GM18951 (cell line): ENCODE results near the gene ERC2.

ENCODE experiments used
- POLR2A ChIP-seq: IDR thresholded peaks from 4 replicates; pipeline ENCODE4 v1.6.1; 2011; ENCODE audit warnings: mild to moderate bottlenecking; ENCODE audit not compliant: insufficient read length, insufficient read depth; ENCODE audit errors: extremely low read depth
- in situ Hi-C: fragments of 300-500 bp; cut with MboI; formaldehyde crosslinking; loops from one replicate; pipeline ENCODE4 v1.12.0; 2022; ENCODE audit warnings: low sequenced_read_pairs, mixed read lengths, inconsistent platforms; ENCODE audit not compliant: unreplicated experiment

ERC2 gene

GRCh38 chr3:56119575-56120349, 348.5 kb downstream of the ERC2 start:
- TF ChIP-seq POLR2A = no peak
- in situ Hi-C loops = no loop called here

DNA sequence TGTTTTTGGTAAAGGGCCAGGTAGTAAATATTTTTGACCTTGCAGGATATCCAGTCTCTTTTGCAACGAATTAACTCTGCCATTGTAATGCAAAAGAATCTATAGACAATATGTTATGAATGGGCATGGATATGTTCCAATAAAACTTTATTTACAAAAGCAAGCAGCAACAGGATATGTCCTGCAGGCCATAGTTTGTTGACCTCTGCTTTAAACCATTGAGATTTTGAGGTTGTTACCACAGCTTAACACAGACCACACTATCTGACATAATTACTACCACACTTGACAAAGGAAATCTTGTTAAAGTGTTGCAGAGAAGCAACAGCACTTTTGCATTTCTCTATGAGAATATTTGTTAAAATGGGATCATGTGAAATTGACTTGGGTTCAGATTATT, 349.3 kb downstream of the ERC2 start:
- in situ Hi-C loops = no loop called here
- TF ChIP-seq POLR2A = no peak

DNA sequence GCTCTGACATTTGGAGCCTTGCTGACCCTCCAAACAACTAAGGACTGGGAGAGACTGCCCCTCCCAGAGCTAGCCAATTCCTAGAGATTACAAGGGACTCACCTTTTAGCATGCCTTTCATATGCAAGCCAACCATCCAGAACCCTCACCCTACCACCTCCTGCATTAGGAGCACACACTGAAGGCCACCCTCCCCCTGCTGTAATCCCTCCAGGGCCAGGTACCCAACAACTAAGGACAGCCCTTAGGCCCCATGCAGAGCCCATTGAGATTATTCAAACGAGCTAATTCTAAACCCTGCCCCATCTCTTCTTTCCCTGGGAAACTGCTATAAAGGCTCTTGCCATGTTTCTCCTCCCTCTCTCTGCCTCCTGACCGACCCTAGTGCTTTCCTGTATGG, 352.6 kb downstream of the ERC2 start:
- in situ Hi-C loops = no loop called here
- TF ChIP-seq POLR2A = no peak

GRCh38 chr3:56115199-56115598, 353.1 kb downstream of the ERC2 start:
- in situ Hi-C loops = no loop called here
- no peak for TF ChIP-seq POLR2A

GRCh38 chr3:56113908-56114307, 354.4 kb downstream of the ERC2 start:
- TF ChIP-seq POLR2A = no peak
- in situ Hi-C loops = no loop called here

DNA sequence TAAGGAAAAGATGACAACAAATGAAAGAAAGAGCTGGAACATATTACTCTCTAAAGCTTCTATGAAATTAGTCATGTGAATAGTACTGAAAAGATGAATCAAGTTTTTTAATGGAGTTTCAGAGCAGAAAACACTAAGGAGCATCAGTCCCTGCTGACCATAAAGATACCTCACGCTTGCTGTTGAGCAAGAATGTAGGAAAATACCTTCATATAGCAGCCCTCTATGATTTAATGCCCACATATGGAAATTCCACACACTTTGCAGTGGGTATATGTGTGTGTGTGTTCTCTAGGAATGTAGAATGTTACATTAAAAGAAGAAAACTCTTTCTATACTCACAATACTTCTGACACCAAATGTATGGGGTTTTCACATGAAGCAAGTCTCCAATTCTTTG, 355.0 kb downstream of the ERC2 start:
- in situ Hi-C loops = no loop called here
- TF ChIP-seq POLR2A = no peak

- in situ Hi-C loops = no loop called here
Observed at GRCh38 chr3:56111606-56112304, 356.5 kb downstream of the ERC2 start.

DNA sequence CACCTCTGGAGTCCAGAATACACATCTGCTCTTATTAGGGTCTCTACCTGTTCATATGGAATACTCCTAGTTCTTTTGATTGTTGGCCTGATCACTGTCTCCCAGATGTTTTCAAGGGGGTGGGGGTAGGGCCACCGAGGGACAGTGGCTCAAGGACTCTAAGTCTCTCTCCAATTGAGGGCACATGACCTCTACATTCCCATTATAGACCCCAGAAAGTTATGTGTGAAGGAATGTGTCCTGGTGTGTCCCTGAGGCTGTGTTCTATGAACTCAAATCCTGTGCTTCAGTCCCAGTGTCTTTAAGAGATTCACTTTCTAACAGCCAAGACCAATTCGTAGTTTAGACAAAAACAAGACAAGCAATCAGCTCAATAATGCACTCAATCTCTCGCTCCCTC, 357.4 kb downstream of the ERC2 start:
- in situ Hi-C loops = no loop called here
- TF ChIP-seq POLR2A = no peak

More at GRCh38 chr3:56111606-56112304, 356.5 kb downstream of the ERC2 start:
- no peak for TF ChIP-seq POLR2A

GRCh38 chr3:56107157-56107556, 361.1 kb downstream of the ERC2 start:
- no peak for TF ChIP-seq POLR2A
- in situ Hi-C loops = no loop called here

GRCh38 chr3:56102032-56102431, 366.2 kb downstream of the ERC2 start:
- no peak for TF ChIP-seq POLR2A
- in situ Hi-C loops = no loop called here

DNA sequence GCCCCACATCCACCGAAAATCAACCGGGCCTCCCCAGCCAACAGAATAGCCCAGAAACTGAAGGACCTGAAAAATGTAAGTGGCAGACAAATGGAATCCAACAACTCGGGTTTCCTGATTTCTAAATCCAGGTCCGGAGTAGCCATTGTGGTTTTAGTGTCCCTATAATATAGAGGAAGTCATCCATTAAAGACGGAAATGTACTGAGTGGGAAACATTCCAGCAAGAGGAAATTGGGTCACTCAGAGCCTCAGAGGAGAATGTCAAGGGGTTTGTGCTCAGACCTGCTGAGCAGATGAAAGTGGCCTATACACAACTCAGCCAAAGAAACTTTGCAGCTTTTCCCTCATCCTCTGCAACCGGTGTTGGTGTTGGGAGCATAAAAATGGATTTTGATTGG, 366.7 kb downstream of the ERC2 start:
- in situ Hi-C loops = no loop called here
- TF ChIP-seq POLR2A = no peak

GRCh38 chr3:56096999-56097398, 371.3 kb downstream of the ERC2 start:
- in situ Hi-C loops = no loop called here
- TF ChIP-seq POLR2A = no peak

- TF ChIP-seq POLR2A = no peak
- in situ Hi-C loops = no loop called here
Observed at GRCh38 chr3:56094170-56094569, 374.1 kb downstream of the ERC2 start.

DNA sequence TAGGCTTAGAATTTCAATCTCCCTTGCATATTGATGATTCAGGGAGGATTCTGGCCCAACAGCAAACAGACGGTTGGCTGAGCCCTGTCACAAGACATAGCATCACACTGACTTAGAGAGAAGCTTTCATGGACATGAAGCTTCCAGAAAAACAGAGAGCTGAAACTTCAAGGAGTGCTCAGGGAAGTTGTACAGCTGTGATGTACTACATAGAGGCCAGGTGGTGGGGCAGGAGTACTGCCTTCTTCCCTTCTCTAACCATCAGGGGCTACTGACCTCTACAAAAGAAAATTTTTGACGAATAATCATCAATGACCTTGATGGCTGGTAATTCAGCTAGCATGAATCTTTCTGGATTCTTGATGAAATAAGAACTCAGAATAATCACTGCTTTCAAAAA, 378.5 kb downstream of the ERC2 start:
- in situ Hi-C loops = no loop called here
- no peak for TF ChIP-seq POLR2A

- no peak for TF ChIP-seq POLR2A
- in situ Hi-C loops = no loop called here
Observed at GRCh38 chr3:56087451-56088053, 380.7 kb downstream of the ERC2 start.
